GM19397 (cell line): ENCODE data around the gene PAH.

Source experiments
- ATAC-seq: cut with Tn5 transposase; IDR thresholded peaks from one replicate; pipeline ENCODE4 v1.9.1; 2021; ENCODE audit warnings: mild to moderate bottlenecking, moderate library complexity; ENCODE audit not compliant: unreplicated experiment

Gene PAH

GRCh38 chr12:102950950-102951619 is 34.0 kb upstream of the PAH start:
- ATAC-seq: no peak

- ATAC-seq: no peak
These were observed 33.3 kb upstream of the PAH start for GRCh38 chr12:102950107-102950949.

- ATAC-seq: no peak
These were observed 31.9 kb upstream of the PAH start for GRCh38 chr12:102948941-102949352.

- no peak for ATAC-seq
These were observed 29.0 kb upstream of the PAH start for GRCh38 chr12:102946042-102946441.

- ATAC-seq: no peak
These were observed 22.7 kb upstream of the PAH start for GRCh38 chr12:102939670-102940222.

GRCh38 chr12:102939059-102939458 is 22.0 kb upstream of the PAH start:
- no peak for ATAC-seq

GRCh38 chr12:102933168-102933567 is 16.1 kb upstream of the PAH start:
- ATAC-seq: no peak

- ATAC-seq: no peak
These were observed 10.2 kb upstream of the PAH start for GRCh38 chr12:102927220-102927619.

GRCh38 chr12:102921240-102921639 is 4.2 kb upstream of the PAH start:
- no peak for ATAC-seq

GRCh38 chr12:102920271-102920670 is 3.2 kb upstream of the PAH start:
- no peak for ATAC-seq

- ATAC-seq: no peak
These were observed 1.8 kb upstream of the PAH start for GRCh38 chr12:102918840-102919239.

- ATAC-seq: no peak
These were observed 605 bp downstream of the PAH start for GRCh38 chr12:102916252-102917025.

GRCh38 chr12:102913453-102914226 is 3.4 kb downstream of the PAH start:
- ATAC-seq: no peak

GRCh38 chr12:102912258-102912657 is 4.8 kb downstream of the PAH start:
- ATAC-seq: no peak

- ATAC-seq: no peak
These were observed 5.7 kb downstream of the PAH start for GRCh38 chr12:102911320-102911719.

GRCh38 chr12:102910792-102911191 is 6.3 kb downstream of the PAH start:
- no peak for ATAC-seq

GRCh38 chr12:102910137-102910536 is 6.9 kb downstream of the PAH start:
- no peak for ATAC-seq

GRCh38 chr12:102907918-102908317 is 9.1 kb downstream of the PAH start:
- ATAC-seq: no peak

GRCh38 chr12:102905229-102905628 is 11.8 kb downstream of the PAH start:
- ATAC-seq: no peak

- no peak for ATAC-seq
These were observed 13.6 kb downstream of the PAH start for GRCh38 chr12:102903337-102904007.
